ENCODE data around the gene ANKRD53. TPM values are rescaled to one million over a fixed set of nuclear protein-coding genes. Genes with fewer than 3 reads are reported as not detected.

The ANKRD53 gene
- total RNA-seq, 1 experiment from 2014 or later, result 0.54 TPM

- in situ Hi-C loops (cut with HindIII; ENCODE audit: low sequenced_read_pairs), result no loop called here
- no peak for DNase-seq (ENCODE audit: low spot score)
Measured at GRCh38 chr2:70942396-70943204, 35.8 kb upstream of the ANKRD53 start.

- DNase-seq (ENCODE audit: low spot score), result no peak
- in situ Hi-C loops (cut with HindIII; ENCODE audit: low sequenced_read_pairs), result no loop called here
Measured at GRCh38 chr2:70943205-70943871, 35.1 kb upstream of the ANKRD53 start.

- DNase-seq (ENCODE audit: low spot score), result no peak
- in situ Hi-C loops (cut with HindIII; ENCODE audit: low sequenced_read_pairs), result no loop called here
Measured at GRCh38 chr2:70944111-70944690, 34.2 kb upstream of the ANKRD53 start.

GRCh38 chr2:70946832-70947442, 31.5 kb upstream of the ANKRD53 start:
- in situ Hi-C loops (cut with HindIII; ENCODE audit: low sequenced_read_pairs), result no loop called here
- peak; percentile 74 for DNase-seq (ENCODE audit: low spot score)

- in situ Hi-C loops (cut with HindIII; ENCODE audit: low sequenced_read_pairs), result no loop called here
- no peak for DNase-seq (ENCODE audit: low spot score)
Measured at GRCh38 chr2:70947556-70948184, 30.8 kb upstream of the ANKRD53 start.

GRCh38 chr2:70948337-70949003, 30.0 kb upstream of the ANKRD53 start:
- in situ Hi-C loops (cut with HindIII; ENCODE audit: low sequenced_read_pairs), result no loop called here
- DNase-seq (ENCODE audit: low spot score), result peak; percentile 77

- no peak for DNase-seq (ENCODE audit: low spot score)
- in situ Hi-C loops (cut with HindIII; ENCODE audit: low sequenced_read_pairs), result no loop called here
Measured at GRCh38 chr2:70949086-70949485, 29.3 kb upstream of the ANKRD53 start.

- DNase-seq (ENCODE audit: low spot score), result no peak
- in situ Hi-C loops (cut with HindIII; ENCODE audit: low sequenced_read_pairs), result no loop called here
Measured at GRCh38 chr2:70954886-70955285, 23.5 kb upstream of the ANKRD53 start.

GRCh38 chr2:70956141-70956540, 22.3 kb upstream of the ANKRD53 start:
- no peak for DNase-seq (ENCODE audit: low spot score)
- in situ Hi-C loops (cut with HindIII; ENCODE audit: low sequenced_read_pairs), result no loop called here

GRCh38 chr2:70957798-70958197, 20.6 kb upstream of the ANKRD53 start:
- no peak for DNase-seq (ENCODE audit: low spot score)
- in situ Hi-C loops (cut with HindIII; ENCODE audit: low sequenced_read_pairs), result no loop called here

GRCh38 chr2:70958759-70959158, 19.7 kb upstream of the ANKRD53 start:
- in situ Hi-C loops (cut with HindIII; ENCODE audit: low sequenced_read_pairs), result no loop called here
- no peak for DNase-seq (ENCODE audit: low spot score)

- no peak for DNase-seq (ENCODE audit: low spot score)
Measured at GRCh38 chr2:70959271-70959761, 19.1 kb upstream of the ANKRD53 start.

GRCh38 chr2:70959851-70960832, 18.3 kb upstream of the ANKRD53 start:
- no peak for DNase-seq (ENCODE audit: low spot score)
- in situ Hi-C loops (cut with HindIII; ENCODE audit: low sequenced_read_pairs), result no loop called here

More at GRCh38 chr2:70959271-70959761, 19.1 kb upstream of the ANKRD53 start:
- in situ Hi-C loops (cut with HindIII; ENCODE audit: low sequenced_read_pairs), result no loop called here

GRCh38 chr2:70960833-70961647, 17.4 kb upstream of the ANKRD53 start:
- no peak for DNase-seq (ENCODE audit: low spot score)
- in situ Hi-C loops (cut with HindIII; ENCODE audit: low sequenced_read_pairs), result no loop called here

- in situ Hi-C loops (cut with HindIII; ENCODE audit: low sequenced_read_pairs), result no loop called here
- DNase-seq (ENCODE audit: low spot score), result no peak
Measured at GRCh38 chr2:70961648-70961994, 16.8 kb upstream of the ANKRD53 start.

GRCh38 chr2:70962211-70962884, 16.1 kb upstream of the ANKRD53 start:
- in situ Hi-C loops (cut with HindIII; ENCODE audit: low sequenced_read_pairs), result no loop called here
- no peak for DNase-seq (ENCODE audit: low spot score)

Measured in G401 (cell line).